GM21576 (cell line): ENCODE data around the gene TMEM108.

Experiments used
- ATAC-seq: cut with Tn5 transposase; IDR thresholded peaks from one replicate; pipeline ENCODE4 v1.9.1; 2021; ENCODE audit warnings: mild to moderate bottlenecking, moderate library complexity; ENCODE audit not compliant: unreplicated experiment

The TMEM108 gene

DNA sequence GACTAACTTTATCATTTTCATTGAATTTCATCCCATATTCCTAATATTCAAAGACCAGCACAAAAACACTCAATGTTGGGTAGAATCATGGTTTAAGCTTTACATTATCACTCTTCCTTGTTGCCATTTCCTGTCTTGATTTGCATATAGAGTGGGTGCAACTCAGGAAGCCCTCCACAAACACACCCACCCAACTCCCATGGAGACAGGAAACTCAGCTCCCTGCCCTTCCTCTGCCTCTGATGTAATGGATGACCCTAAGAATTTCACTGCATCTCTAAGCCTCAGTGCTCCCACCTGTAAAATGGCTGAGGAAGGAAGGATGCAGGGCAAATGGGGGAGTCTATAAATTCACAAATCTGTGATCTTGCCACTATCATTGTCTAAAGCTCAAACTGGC lies 263.5 kb downstream of the TMEM108 start:
- ATAC-seq, result no peak

DNA sequence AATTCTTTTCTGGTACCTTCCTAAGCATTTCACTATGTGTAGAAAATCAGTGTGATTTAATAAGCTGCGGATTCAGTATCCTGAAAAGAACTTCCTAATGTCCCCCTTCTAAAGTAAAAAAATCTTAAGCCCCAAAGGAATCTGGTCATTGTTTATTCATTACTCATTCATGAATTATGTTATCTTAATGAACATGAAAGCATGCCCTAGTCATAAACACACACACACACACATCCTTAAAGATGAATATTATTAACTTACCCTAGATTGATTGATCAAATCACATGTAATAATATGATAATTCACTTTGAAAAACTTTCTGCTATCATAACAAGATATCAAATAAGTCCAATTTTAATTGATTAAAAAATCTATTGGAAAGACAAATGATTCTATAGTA lies 265.2 kb downstream of the TMEM108 start:
- no peak for ATAC-seq

DNA sequence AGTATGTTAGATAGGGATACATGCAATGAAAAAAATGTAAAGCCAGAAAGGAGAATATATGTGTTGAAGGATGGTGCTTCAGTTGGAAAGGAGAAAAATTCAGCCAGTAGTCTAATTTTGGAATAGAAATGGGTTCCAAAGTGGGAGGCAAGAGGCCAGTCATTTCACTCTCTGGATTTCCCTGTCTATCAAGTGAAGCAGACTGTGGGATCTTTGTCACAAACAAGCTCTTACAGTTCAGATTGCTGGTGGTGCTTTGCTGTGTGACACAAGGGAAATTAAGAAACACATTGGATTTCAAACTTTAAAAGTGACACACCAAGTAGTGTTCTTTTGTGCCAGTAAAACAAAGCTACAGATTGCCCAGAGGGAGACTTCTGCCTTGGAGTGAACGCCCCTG lies 279.7 kb downstream of the TMEM108 start:
- no peak for ATAC-seq

DNA sequence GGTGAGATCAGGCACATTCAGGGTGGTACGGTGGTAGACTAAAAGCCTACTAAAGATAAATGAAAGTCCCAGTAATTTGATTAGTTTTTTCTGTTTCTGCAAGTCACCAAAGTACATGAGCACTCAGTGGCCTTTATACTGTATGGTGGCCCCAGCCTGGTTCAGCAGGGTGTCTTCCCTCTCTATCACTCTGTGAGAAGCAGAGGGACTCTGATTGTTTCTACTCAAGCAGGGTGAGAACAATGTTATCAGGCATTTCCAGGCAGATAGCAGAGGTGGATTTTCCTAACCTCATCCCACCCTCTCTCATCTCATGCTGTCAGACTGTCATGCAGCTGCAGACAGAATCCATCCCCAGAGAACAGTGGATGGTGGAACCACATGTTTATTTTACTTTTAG lies 290.2 kb downstream of the TMEM108 start:
- no peak for ATAC-seq

DNA sequence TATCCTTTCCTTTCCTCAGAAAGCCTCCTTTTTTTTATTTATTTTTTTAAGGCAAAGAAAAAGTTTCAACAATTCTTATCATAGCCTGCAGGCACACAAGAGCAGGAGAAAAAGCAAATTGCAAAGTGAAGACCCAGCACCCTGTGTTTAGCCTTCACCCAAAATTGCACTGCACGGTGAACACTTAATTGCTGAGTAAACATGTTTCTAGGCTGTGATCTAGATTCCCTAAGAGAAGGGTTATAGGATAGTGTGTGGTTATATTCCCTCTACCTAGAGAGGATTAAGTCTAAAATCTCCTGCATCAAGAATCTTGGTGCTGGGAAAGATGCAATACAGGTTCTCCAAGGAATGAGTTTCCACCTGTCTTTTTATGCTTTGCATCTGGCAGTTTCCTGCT lies 291.4 kb downstream of the TMEM108 start:
- ATAC-seq, result no peak

DNA sequence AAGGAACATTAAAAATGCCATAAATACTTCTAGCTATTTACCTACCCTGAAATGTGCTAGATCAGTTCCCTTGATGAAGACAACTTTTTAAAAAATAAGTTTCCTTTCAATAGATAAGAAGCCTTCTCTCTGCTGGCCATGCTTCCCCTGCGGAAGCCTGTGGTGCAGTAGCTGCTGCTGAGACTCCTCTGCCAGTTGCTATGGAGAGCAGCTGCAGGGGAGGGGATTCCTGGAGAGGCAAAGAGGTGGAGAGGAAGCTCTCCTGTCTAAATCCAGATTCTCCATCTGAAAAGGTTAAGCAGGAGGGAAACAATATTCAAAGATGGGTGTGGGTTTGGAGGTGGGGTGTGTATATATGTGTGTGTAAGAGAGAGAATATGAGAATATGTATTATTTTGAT lies 291.9 kb downstream of the TMEM108 start:
- no peak for ATAC-seq

DNA sequence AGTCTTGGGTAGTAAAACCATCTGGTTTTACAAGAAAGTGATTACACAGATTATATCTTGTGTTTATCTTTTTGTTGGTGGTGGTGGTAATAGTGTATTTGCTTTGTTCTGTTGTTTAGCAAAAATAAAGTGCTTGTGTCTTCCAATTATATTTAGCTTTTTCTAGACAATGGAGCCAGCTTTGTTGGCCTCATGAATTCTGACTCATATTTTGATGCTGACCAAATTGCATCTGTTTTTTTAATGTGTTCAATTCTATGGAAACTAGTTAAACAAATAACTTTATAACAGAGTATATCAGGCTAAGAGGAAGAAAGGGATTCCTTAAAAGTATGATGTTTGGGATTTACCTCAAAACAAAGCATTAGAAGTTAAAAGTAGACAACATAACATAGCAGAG lies 292.3 kb downstream of the TMEM108 start:
- no peak for ATAC-seq

DNA sequence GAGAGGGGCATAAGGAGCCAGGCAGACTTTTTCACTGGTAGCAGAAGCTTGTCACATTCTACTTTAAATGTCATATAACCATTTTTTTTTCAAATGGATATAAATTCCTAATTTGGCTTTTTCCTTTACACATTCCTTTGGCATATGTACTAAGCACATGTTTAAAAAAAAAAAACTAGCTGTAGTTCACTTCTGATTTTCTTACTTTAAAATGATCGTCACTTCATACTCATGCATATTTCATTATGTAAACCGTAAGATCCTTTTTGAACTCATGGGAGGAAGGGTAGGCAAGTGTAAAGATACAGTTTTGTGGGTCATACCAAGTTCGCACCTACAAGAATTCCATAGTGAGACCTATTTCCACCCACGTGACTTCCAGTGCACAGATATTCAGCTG lies 316.5 kb downstream of the TMEM108 start:
- no peak for ATAC-seq

DNA sequence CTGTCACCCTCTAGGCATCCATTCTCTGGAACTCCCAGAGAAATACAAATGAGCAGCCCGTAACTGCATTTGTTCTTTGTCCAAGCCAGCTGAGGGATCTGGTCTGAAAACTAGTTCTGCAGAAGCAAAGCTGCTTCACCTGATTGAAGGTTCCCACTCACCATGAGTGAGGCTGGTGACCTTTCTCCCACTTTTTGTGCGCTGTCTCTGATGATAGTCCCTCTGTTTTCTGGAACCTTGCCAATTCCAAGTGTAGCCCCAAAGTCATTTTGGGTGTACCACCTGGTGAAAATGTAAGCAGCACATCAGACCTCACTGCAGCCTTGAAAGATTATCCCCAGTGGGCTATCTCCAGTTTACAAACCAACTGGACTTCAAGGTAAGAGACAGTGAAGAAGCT lies 322.3 kb downstream of the TMEM108 start:
- ATAC-seq, result no peak

DNA sequence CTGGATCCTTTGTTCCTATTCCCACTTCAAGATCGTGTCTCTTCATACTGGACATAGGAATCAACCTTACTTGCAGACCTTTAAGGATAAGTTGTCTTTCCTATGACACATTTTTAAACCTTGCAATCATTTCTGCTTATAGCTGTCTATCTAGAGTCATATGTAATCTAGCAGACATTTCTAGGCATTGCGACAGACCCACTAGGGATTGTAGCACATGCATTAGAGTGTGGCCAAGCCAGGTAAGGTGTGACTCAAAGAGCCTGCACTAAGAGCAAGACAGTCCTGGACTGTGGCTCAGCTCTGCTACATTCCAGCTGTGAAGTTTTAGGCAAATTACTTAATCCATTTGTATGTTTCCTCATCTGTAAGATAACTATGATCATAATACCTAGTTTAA lies 322.8 kb downstream of the TMEM108 start:
- no peak for ATAC-seq

DNA sequence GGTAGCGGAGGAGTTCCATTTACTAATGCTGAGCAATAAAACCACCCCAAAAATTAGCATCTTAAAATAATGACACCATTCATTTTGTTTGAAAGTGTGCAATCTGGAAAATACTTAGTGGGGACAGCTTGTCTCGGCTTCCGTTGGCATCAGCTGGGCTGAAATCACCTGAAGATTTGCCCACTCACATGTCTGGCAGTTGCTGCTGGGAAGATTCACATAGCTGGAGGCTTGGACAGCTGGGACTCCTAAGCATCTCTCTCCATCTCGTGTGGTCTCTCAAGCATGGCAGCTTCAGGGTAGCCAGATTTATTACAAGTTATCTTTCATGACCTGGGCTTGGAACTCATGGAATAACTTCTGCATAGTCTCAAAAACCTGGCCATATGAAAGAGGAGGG lies 323.2 kb downstream of the TMEM108 start:
- ATAC-seq, result no peak

DNA sequence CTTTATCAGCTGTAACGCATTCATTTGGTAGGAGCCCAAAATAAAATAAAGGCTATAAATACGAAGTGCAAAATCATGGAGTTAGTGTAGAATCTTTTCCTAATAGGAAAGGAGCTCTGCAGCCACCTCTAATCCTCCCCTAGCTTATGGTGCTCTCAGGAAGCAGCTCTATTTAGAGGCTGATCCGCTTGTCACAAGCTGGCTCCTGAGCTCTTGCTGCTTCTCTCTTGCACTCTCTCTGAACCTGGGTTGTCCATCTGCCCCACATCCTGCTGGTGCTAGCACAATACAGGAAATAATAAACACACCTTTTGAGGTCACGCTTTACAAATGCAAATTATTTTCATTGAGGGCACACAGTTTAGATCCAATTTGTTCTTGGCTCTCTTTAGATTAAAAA lies 324.3 kb downstream of the TMEM108 start:
- ATAC-seq, result no peak

DNA sequence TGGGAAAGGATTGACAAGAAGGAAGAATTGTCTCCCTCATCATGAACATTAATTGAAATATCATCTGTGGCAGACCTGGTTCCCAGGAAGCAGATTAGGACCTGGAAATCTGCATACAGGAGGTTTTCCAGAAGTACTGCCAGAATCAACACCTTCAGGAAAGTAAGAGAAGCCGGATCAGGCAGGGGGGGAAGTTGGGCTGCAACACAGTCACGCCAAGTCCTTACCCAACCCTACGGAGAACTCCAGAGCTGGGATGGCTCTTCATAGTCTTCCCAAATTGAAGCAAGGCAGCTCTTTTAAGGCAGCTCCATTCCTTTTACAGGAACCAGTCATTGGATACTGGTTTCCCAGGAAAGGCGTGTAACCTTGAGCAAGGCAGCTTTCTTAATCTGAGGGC lies 326.5 kb downstream of the TMEM108 start:
- ATAC-seq, result no peak

DNA sequence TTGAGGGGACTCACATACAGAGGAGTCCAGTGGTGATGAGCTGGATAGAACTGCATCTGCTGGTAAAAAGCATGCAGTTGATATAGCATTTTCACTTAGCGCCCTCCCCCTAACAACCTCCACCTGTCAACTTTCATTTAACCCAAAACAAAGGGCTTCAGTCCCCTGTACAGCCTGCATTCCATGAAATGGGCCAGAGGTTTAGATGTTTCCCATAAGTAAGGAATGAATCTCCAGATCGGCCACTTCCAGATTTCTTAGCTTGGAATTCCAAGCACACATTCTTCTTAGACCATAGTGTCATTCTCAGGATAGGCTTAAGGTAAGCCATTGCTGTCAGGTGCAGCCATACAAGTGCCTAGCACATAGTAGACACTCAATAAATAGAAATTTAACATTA lies 328.7 kb downstream of the TMEM108 start:
- no peak for ATAC-seq

DNA sequence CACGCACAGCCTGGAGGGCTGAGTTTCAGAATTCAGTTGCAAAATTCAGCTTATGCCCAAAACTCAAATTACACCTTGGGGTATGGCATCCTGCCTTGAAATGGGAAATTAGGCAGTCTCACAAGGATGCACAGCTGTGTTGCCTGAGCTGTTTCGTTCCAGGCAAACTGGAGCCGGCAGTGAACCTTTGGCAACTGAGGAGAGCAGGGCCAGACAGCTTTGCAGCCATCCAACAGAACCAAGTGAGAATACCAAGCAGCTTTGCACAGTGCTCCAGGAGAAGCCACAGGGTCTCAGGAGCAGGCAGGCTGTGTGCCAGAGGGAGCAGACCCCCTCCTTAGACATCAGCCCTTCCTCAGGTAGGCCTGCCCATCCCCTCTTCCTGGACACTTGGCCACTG lies 329.2 kb downstream of the TMEM108 start:
- ATAC-seq, result no peak

DNA sequence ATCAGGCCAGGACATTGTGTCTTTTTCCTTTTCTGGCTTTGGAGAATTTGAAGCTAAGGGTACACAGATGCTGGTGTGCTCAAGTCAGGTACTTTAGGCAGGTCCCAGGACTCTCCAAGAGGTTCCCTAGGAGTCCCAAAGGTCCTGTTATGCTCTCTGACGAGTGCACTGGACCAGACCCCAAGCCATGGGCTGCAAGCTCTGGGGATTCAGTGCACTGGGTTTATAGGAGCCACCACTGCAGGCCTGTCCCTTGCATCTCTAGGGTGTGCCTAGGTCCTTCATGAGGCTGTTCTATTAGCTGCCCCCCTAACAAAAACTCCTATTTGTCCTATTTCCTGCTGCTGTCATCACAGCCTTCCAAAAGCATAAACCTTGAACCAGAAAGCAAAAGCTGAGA lies 329.8 kb downstream of the TMEM108 start:
- no peak for ATAC-seq

DNA sequence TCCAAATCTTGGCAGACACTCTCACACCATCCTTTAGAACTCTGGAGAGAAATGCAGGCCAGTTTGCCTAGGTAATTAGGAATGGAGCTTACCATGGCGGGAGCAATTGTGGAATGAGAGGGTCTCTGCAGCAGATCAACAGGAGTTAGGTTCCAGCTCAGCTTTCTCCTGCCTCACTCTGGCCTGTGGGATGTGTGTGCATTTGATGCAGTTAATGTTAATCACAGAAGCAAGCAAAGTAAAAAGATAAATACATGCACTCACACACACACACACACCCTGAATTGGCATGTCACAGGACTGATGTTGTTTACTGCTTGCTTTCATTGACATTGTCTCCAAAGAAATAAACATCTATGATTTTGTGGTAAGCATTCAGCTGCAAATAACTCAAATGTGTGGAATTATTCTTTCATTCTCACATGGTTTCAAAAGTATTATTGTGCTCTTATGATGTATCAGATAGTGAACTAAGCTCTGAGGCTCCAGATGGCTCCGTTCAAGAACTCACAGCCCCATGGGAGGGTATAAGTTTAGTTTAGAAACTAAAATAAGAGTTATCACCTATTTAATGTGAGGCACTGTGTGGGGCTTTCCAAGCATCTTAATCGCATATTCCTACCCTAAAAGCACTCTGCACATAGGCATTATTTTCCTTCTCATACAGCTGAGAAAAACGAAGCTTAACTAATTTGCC lies 330.3 kb downstream of the TMEM108 start:
- no peak for ATAC-seq

DNA sequence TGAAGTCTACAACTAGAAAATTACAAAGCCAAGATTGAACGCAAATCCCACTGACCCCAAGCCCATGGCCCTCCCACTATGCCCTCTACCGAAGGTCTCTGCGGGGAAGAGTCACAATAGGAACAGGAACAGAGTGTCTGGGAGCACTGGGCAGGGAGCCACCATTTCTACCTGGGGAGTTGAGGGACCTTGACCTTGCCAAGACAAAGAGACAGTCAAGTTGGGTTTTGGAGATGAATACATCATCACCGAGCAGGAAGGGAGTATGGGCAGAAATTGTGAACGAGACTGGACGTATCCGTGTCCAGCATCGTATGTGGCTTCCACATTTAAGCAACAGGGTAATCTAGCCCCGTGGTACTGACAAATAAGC lies 330.9 kb downstream of the TMEM108 start:
- ATAC-seq, result no peak

DNA sequence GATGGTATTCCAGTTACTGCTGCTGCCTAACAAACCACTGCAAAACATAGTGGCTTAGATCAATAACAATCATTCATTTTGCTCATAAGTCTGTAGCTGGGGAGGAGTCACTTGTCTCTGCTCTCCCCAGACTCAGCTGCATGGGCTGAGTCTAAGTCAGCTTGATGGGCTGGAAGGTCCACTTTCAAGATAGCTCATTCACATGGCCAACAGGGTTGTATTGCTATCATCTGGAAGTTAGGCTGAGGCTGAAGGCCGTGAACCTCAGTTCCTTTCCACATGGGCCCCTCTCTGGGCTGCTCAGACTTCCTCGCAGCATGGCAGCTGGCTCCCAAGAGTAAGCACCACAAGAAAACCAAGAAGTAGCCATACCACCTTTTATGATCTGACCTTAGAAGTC lies 333.0 kb downstream of the TMEM108 start:
- no peak for ATAC-seq

DNA sequence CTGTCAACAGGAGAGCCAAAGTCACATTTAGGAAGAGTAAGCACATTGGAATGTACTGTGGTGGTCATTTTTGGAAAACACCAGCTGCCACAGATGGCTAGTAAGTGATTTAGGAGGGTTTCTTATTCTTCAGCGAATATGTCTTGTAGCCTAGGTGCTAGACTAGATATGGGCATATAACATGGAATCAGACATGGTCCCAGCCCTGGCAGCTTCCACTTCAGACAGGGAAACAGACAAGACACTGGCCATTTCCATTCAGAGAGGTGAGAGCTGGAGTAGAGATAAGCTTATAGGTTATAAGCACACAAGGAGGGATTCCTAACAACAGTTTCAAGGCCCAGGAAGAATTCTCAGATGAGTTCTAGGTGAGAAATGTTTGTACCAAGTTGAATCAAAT lies 333.5 kb downstream of the TMEM108 start:
- ATAC-seq, result no peak

DNA sequence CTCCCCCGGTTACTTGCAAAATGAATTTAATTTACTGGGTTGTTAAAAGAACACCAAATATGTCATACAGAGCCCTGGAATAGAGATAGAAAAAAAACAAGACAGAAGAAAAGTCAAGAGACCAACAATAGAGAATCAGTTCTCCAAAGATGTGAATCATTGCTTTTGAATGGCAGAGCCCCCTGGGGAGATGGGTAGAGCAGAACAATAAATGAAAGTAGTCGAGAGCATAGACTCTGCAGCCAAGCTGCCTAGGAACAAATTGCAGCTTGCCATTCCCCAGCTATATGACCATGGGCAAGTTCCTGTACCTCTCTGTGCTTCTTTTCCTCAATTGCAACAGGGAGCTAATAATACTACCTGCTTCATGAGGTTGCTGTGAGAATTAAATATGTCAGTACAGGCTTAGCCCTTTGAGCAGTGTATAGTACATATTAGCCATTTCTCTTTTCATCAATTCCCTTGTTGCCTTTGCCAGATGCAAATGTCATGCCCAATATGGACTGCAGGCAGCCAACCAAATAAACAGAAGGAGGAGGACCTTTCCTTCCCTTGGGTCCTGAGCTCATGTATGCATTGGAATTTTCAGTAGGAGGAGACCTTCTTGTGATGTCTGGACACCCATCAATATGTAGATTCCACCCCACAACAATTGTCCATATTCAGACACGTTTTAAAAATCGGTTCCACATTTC lies 336.7 kb downstream of the TMEM108 start:
- ATAC-seq, result no peak

DNA sequence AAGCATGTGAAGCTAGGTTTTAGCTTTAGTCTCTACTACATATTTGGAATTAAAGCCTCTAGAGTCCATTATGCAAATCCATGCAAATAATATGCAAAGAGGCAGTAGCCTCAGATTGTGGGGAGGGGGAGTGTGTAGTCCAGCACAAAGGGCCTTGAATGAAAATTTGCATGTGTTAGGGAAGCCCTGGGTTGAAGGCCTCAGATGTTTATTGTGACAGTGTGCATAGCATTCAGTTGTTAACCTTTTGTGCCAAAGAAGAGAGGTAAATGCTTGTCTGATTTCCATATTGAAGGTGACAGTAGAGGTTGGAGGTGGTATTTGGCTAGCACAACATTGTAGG lies 337.2 kb downstream of the TMEM108 start:
- ATAC-seq, result no peak

DNA sequence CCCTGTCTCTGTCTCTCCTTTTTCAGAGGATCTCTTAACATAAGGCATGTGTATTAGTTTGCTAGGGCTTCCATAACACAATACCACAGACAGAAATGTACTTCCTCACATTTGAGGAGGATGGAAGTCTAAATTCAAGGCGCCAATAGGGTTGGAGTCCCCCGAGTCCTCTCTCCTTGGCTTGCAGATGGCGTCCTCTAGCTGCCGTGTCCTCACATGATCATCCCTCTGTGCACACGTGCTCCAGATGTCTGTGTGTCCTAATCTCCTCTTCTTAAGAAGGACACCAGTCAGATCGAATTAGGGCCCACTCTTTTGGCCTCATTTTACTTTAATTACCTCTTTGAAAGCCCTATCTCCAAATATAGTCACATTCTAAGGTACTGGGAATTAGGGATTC lies 338.6 kb downstream of the TMEM108 start:
- no peak for ATAC-seq
